Osteoblast (primary cell): ENCODE results near the gene DUSP16. TPM values are rescaled to one million over a fixed set of nuclear protein-coding genes. Genes with fewer than 3 reads are reported as not detected.
"Not testable (repeated sequence)": the region's sequence is repeated elsewhere in the genome, so short reads cannot be mapped to it uniquely, and the experiment has no call there.

ENCODE experiments used
- DNase-seq: peaks from one replicate; pipeline ENCODE4 v3.0.0; 2011; ENCODE audit warnings: low spot score, mixed read lengths; ENCODE audit not compliant: insufficient read length; ENCODE audit errors: missing footprints
- H2AFZ ChIP-seq: 2 replicates; pipeline ENCODE4 v1.6.0; 2011; ENCODE audit warnings: mild to moderate bottlenecking, low read length
- H3K27ac ChIP-seq: 2 replicates; pipeline ENCODE4 v1.5.1; 2011; ENCODE audit warnings: mild to moderate bottlenecking, low read depth, low read length, moderate library complexity
- H3K27me3 ChIP-seq: 2 replicates; pipeline ENCODE4 v1.6.0; 2012; ENCODE audit warnings: mild to moderate bottlenecking, control low read depth, inconsistent platforms, low read length, moderate library complexity; ENCODE audit not compliant: insufficient read depth
- H3K36me3 ChIP-seq: 2 replicates; pipeline ENCODE4 v1.5.1; 2011; ENCODE audit warnings: mild to moderate bottlenecking, low read length, control low read depth, moderate library complexity; ENCODE audit not compliant: insufficient read depth
- H3K4me1 ChIP-seq: 2 replicates; pipeline ENCODE4 v1.5.1; 2011; ENCODE audit warnings: mild to moderate bottlenecking, low read length, control low read depth, moderate library complexity; ENCODE audit not compliant: insufficient read depth
- H3K4me2 ChIP-seq: 2 replicates; pipeline ENCODE4 v1.6.0; 2011; ENCODE audit warnings: mild to moderate bottlenecking, low read length; ENCODE audit not compliant: insufficient read depth
- H3K4me3 ChIP-seq: fragments of 200-600 bp; sonication (generic); 3 replicates; pipeline ENCODE4 v1.5.1; 2012; ENCODE audit warnings: mild to moderate bottlenecking, low read length, inconsistent platforms; ENCODE audit not compliant: insufficient read depth
- H3K79me2 ChIP-seq: 2 replicates; pipeline ENCODE4 v1.6.0; 2012; ENCODE audit warnings: mild to moderate bottlenecking, low read length, control low read depth, inconsistent platforms; ENCODE audit not compliant: insufficient read depth
- H3K9me3 ChIP-seq: 2 replicates; pipeline ENCODE4 v1.5.1; 2011; ENCODE audit warnings: low read depth, low read length, control low read depth
- H4K20me1 ChIP-seq: 2 replicates; pipeline ENCODE4 v1.6.0; 2012; ENCODE audit warnings: mild to moderate bottlenecking, low read length, control low read depth; ENCODE audit not compliant: insufficient read depth
- total RNA-seq: library from RNA; depleted of rRNA; stranded (reverse); fragments of >200 nt; gene quantifications from 2 replicates; pipeline ENCODE4 v1.2.3, GENCODE V29; 2012
- TF ChIP-seq, protein P1 (sequence below): IDR thresholded peaks from 2 replicates; pipeline ENCODE4 v1.5.1; 2011; ENCODE audit warnings: mild to moderate bottlenecking, low read depth, low read length, moderate library complexity; ENCODE audit errors: extremely low read depth

Gene DUSP16
- total RNA-seq, 1 donor: 5.1 TPM

DNA sequence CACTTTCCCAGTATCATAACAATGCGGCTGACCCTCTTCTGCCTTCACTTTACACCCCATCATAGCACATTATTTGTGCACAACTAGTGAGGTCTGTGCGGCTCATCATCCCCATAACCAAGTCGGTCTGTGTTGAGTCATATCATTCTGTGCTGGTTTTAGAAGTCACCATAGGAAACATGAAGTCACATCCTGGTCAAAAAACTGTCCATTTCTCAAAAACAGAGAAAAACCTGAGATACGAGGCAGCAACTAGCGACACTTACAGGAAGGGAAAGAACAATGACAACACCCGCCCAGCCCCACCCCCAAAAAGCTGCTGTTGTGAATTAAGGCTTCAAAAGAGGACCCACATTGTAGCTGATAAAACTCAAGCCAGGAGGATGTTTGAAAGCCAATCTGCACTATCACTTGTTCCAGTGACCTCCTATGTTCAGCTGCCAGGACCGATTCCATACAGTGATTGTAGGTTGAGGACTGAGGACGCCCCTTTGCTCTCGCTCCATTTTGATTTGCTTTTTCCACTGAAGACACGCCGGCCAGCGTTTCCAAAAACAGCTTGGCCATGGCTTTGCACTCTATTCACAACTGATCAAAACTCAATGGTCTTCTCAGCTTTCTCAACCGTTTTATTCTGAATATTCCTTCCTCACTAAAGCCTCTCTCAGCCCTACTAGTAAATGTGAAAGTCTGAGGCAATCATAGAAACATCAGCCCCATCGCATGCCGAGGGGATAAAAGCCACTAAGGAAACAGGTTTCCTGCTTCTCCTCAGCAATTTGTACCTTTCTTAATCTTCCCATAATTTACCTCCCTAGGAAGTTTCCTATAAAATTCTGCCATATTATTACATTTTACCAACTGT is 87.5 kb downstream of the DUSP16 start:
- Histone ChIP-seq H4K20me1 (peaks cover 3% of the 10 kb centered on the region), H3K9me3 (no peaks in the 10 kb centered on the region), H3K36me3 (peaks cover 21% of the 10 kb centered on the region), H3K27ac (no peak overlapping the region), H2AFZ (no peak overlapping the region), H3K79me2 (no peaks in the 10 kb centered on the region), H3K4me1 (no peaks in the 10 kb centered on the region), H3K27me3 (no peaks in the 10 kb centered on the region), H3K4me2 (no peak overlapping the region), H3K4me3 (no peak overlapping the region)
- DNase-seq: no peak
- TF ChIP-seq, protein P1, sequence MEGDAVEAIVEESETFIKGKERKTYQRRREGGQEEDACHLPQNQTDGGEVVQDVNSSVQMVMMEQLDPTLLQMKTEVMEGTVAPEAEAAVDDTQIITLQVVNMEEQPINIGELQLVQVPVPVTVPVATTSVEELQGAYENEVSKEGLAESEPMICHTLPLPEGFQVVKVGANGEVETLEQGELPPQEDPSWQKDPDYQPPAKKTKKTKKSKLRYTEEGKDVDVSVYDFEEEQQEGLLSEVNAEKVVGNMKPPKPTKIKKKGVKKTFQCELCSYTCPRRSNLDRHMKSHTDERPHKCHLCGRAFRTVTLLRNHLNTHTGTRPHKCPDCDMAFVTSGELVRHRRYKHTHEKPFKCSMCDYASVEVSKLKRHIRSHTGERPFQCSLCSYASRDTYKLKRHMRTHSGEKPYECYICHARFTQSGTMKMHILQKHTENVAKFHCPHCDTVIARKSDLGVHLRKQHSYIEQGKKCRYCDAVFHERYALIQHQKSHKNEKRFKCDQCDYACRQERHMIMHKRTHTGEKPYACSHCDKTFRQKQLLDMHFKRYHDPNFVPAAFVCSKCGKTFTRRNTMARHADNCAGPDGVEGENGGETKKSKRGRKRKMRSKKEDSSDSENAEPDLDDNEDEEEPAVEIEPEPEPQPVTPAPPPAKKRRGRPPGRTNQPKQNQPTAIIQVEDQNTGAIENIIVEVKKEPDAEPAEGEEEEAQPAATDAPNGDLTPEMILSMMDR: no peak

DNA sequence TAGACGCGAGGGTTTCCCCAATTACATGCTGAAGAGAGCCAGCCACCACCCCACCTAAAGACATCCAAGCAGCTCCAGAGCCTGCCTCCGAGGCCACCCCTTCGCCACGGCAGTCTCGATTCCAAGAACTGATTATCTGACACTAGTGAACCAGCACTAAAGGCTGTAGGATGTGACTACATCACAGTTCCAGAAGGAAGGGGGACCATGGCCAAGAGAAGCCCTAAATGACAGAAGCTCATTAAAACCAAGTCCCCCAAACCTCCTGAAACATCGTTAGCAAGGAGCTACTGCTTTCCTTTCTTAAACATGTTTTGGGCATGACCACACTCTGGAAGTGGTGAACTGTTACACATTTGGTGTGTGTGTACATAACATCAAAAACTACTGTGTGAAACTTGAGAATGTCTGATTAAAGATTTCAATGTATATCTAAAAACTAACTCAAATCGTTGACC is 88.2 kb downstream of the DUSP16 start:
- TF ChIP-seq, protein P1: no peak
- Histone ChIP-seq H3K4me2 (no peak overlapping the region), H4K20me1 (peaks cover 3% of the 10 kb centered on the region), H3K36me3 (peaks cover 16% of the 10 kb centered on the region), H3K27ac (no peak overlapping the region), H2AFZ (no peak overlapping the region), H3K4me3 (no peak overlapping the region), H3K79me2 (no peaks in the 10 kb centered on the region), H3K4me1 (no peaks in the 10 kb centered on the region), H3K9me3 (no peaks in the 10 kb centered on the region), H3K27me3 (no peaks in the 10 kb centered on the region)
- DNase-seq: no peak

DNA sequence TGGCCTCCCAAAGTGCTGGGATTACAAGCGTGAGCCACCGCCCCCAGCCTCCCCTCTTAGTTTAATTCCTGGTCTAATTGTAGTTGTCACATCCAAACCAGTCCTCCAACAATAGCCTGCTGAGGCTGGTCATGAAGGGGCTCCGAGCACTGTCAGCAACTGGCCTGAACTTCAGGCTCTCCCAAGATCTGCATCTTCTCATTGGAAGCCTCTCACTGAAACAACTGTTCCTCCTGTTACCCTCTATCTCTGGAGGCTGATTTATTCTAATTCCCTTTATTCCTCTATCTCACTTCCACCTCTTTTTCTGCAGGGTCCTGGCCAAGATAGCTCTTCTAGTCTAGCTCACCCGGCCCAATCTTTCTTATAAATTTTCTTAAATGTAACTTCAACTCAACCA is 89.4 kb downstream of the DUSP16 start:
- Histone ChIP-seq H3K27me3 (no peaks in the 10 kb centered on the region), H3K4me1 (no peaks in the 10 kb centered on the region), H3K36me3 (peaks cover 16% of the 10 kb centered on the region), H2AFZ (no peak overlapping the region), H3K79me2 (no peaks in the 10 kb centered on the region), H3K9me3 (no peaks in the 10 kb centered on the region), H3K4me3 (no peak overlapping the region), H4K20me1 (peaks cover 3% of the 10 kb centered on the region), H3K27ac (no peak overlapping the region), H3K4me2 (no peak overlapping the region)
- TF ChIP-seq, protein P1: no peak
- DNase-seq: no peak

DNA sequence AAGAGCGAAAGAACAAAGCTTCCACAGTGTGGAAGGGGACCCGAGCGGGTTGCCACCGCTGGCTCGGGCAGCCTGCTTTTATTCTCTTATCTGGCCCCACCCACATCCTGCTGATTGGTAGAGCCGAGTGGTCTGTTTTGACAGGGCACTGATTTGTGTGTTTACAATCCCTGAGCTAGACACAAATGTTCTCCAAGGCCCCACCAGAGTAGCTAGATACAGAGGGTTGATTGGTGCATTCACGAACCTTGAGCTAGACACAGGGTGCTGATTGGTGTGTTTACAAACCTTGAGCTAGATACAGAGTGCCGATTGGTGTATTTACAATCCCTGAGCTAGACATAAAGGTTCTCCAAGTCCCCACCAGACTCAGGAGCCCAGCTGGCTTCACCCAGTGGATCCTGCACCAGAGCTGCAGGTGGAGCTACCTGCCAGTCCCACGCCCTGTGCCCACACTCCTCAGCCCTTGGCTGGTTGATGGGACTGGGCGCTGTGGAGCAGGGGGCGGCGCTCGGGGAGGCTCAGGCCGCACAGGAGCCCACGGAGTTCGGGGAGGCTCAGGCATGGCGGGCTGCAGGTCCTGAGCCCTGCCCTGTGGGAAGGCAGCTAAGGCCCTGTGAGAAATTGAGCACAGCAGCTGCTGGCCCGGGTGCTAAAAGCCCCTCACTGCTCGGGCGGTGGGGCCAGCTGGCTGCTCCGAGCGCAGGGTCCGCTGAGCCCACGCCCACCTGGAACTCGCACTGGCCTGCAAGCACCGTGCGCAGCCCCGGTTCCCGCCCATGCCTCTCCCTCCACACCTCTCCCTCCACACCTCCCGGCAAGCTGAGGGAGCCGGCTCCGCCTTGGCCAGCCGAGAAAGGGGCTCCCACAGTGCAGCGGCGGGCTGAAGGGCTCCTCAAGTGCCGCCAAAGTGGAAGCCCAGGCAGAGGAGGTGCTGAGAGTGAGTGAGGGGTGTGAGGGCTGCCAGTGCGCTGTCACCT is 90.4 kb downstream of the DUSP16 start:
- not testable (repeated sequence) for DNase-seq, H3K4me1 ChIP-seq, H3K79me2 ChIP-seq, H3K27me3 ChIP-seq, H2AFZ ChIP-seq, H3K9me3 ChIP-seq, H3K27ac ChIP-seq, H4K20me1 ChIP-seq, H3K4me2 ChIP-seq, H3K4me3 ChIP-seq
- H3K36me3 ChIP-seq: peaks cover 15% of the 10 kb centered on the region
